ENCODE results near the gene LRMDA. TPM values are rescaled to one million over a fixed set of nuclear protein-coding genes. Genes with fewer than 3 reads are reported as not detected.

The LRMDA gene
- total RNA-seq, 1 donor from 2014 or later, result not detected

GRCh38 chr10:75857269-75857846 is 425.9 kb downstream of the LRMDA start:
- no peak for ATAC-seq (ENCODE audit: low read depth)
- DNase-seq, result no peak
- H3K4me1 Mint-ChIP-seq, result no peaks in the 10 kb centered on the region
- no peaks in the 10 kb centered on the region for H3K9me3 Mint-ChIP-seq
- H3K27ac Mint-ChIP-seq, result no peak overlapping the region
- H3K4me3 Mint-ChIP-seq, result no peak overlapping the region
- POLR2A ChIA-PET, result no interaction called here
- no peaks in the 10 kb centered on the region for H3K27me3 Mint-ChIP-seq
- CTCF ChIA-PET, result no interaction called here
- intact Hi-C loops (cut with micrococcal nuclease), result no loop called here
- no peak for TF ChIP-seq CTCF (IDR thresholded peaks at IDR 0.05)
- H3K36me3 Mint-ChIP-seq (ENCODE audit: low read depth), result no peaks in the 10 kb centered on the region

GRCh38 chr10:75857896-75858295 is 426.5 kb downstream of the LRMDA start:
- Mint-ChIP-seq H3K27me3 (no peaks in the 10 kb centered on the region), H3K27ac (no peak overlapping the region), H3K36me3 (ENCODE audit: low read depth) (no peaks in the 10 kb centered on the region), H3K9me3 (no peaks in the 10 kb centered on the region), H3K4me3 (no peak overlapping the region), H3K4me1 (no peaks in the 10 kb centered on the region)
- ChIA-PET CTCF (no interaction called here), POLR2A (no interaction called here)
- intact Hi-C loops (cut with micrococcal nuclease), result no loop called here
- no peak for DNase-seq
- no peak for TF ChIP-seq CTCF (IDR thresholded peaks at IDR 0.05)
- ATAC-seq (ENCODE audit: low read depth), result no peak

- no peak overlapping the region for H3K4me3 Mint-ChIP-seq
- ATAC-seq (ENCODE audit: low read depth), result no peak
- no peaks in the 10 kb centered on the region for H3K4me1 Mint-ChIP-seq
- H3K27ac Mint-ChIP-seq, result no peak overlapping the region
- intact Hi-C loops (cut with micrococcal nuclease), result no loop called here
- POLR2A ChIA-PET, result no interaction called here
- CTCF ChIA-PET, result no interaction called here
- no peaks in the 10 kb centered on the region for H3K27me3 Mint-ChIP-seq
- H3K9me3 Mint-ChIP-seq, result no peaks in the 10 kb centered on the region
- no peak for DNase-seq
- H3K36me3 Mint-ChIP-seq (ENCODE audit: low read depth), result no peaks in the 10 kb centered on the region
- TF ChIP-seq CTCF (IDR thresholded peaks at IDR 0.05), result no peak
Measured at GRCh38 chr10:75858339-75858738, 426.9 kb downstream of the LRMDA start.

- ChIA-PET POLR2A (no interaction called here), CTCF (no interaction called here)
- TF ChIP-seq CTCF (IDR thresholded peaks at IDR 0.05), result no peak
- DNase-seq (no peak), ATAC-seq (ENCODE audit: low read depth) (no peak)
- Mint-ChIP-seq H3K36me3 (ENCODE audit: low read depth) (no peaks in the 10 kb centered on the region), H3K9me3 (no peaks in the 10 kb centered on the region), H3K27ac (no peak overlapping the region), H3K27me3 (no peaks in the 10 kb centered on the region), H3K4me1 (no peaks in the 10 kb centered on the region), H3K4me3 (no peak overlapping the region)
- intact Hi-C loops (cut with micrococcal nuclease), result no loop called here
Measured at GRCh38 chr10:75859141-75859540, 427.7 kb downstream of the LRMDA start.

GRCh38 chr10:75860009-75860408 is 428.6 kb downstream of the LRMDA start:
- Mint-ChIP-seq H3K4me1 (no peaks in the 10 kb centered on the region), H3K36me3 (ENCODE audit: low read depth) (no peaks in the 10 kb centered on the region), H3K27ac (no peak overlapping the region), H3K27me3 (no peaks in the 10 kb centered on the region), H3K4me3 (no peak overlapping the region), H3K9me3 (no peaks in the 10 kb centered on the region)
- intact Hi-C loops (cut with micrococcal nuclease), result no loop called here
- ChIA-PET POLR2A (no interaction called here), CTCF (no interaction called here)
- DNase-seq, result no peak
- TF ChIP-seq CTCF (IDR thresholded peaks at IDR 0.05), result no peak
- ATAC-seq (ENCODE audit: low read depth), result no peak

All from activated B cell treated with CpG ODN at 0.5 μM for 24 hours (primary cell).